Nephron progenitor cell (in vitro differentiated cells): Measurements from ENCODE around the gene KLK5.
"Not testable (repeated sequence)": the region's sequence is repeated elsewhere in the genome, so short reads cannot be mapped to it uniquely, and the experiment has no call there.

Source experiments
- DNase-seq: peaks from one replicate; pipeline ENCODE4 v3.0.0; 2021
- H3K27ac Mint-ChIP-seq: 2 replicates; pipeline ENCODE4 v1.8.0; 2021; ENCODE audit warnings: mild to moderate bottlenecking, moderate library complexity, mixed read lengths
- H3K27me3 Mint-ChIP-seq: 2 replicates; pipeline ENCODE4 v1.8.0; 2021; ENCODE audit warnings: mild to moderate bottlenecking, low read depth, mixed read lengths; ENCODE audit not compliant: poor library complexity
- H3K36me3 Mint-ChIP-seq: 2 replicates; pipeline ENCODE4 v1.8.0; 2021; ENCODE audit warnings: low read depth, mixed read lengths
- H3K4me1 Mint-ChIP-seq: 2 replicates; pipeline ENCODE4 v1.8.0; 2021; ENCODE audit warnings: mixed read lengths
- H3K4me3 Mint-ChIP-seq: 2 replicates; pipeline ENCODE4 v1.8.0; 2021; ENCODE audit warnings: mild to moderate bottlenecking, moderate library complexity, mixed read lengths
- H3K9me3 Mint-ChIP-seq: 2 replicates; pipeline ENCODE4 v1.8.0; 2021; ENCODE audit warnings: mild to moderate bottlenecking, moderate library complexity, mixed read lengths
- TF ChIP-seq, protein P1 (sequence below): fragments of 200-600 bp; sonication (generic); IDR thresholded peaks from 2 replicates; pipeline ENCODE4 v1.5.0; 2021; ENCODE audit warnings: antibody characterized with exemption

KLK5 gene

DNA sequence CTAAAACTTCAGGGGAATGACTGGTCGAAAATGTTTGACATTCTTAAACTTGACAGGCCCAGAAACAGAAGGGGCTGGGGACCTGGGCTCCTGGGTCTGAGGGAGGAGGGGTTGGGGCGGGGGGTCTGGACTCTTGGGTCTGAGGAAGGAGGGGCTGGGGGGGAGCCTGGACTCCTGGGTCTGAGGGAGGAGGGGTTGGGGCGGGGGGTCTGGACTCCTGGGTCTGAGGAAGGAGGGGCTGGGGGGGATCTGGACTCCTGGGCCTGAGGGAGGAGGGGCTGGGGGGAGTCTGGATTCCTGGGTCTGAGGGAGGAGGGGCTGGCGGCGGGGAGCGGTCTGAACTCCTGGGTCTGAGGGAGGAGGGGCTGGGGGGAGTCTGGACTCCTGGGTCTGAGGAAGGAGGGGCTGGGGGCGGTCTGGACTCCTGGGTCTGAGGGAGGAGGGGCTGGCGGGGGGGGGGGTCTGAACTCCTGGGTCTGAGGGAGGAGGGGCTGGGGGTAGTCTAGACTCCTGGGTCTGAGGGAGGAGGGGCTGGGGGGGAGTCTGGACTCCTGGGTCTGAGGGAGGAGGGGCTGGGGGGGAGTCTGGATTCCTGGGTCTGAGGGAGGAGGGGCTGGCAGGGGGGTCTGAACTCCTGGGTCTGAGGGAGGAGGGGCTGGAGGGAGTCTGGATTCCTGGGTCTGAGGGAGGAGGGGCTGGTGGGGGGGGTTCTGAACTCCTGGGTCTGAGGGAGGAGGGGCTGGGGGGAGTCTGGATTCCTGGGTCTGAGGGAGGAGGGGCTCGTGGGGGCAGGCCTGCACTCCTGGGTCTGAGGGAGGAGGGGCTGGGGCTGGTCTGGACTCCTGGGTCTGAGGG is 22.1 kb upstream of the KLK5 start:
- Mint-ChIP-seq H3K9me3 (peaks cover 4% of the 10 kb centered on the region), H3K36me3 (peaks cover 4% of the 10 kb centered on the region), H3K27me3 (peaks cover 18% of the 10 kb centered on the region), H3K4me1 (peaks cover 75% of the 10 kb centered on the region), H3K27ac (peak overlapping the region; percentile 66), H3K4me3 (no peak overlapping the region)
- no peak for DNase-seq
- TF ChIP-seq, protein P1, sequence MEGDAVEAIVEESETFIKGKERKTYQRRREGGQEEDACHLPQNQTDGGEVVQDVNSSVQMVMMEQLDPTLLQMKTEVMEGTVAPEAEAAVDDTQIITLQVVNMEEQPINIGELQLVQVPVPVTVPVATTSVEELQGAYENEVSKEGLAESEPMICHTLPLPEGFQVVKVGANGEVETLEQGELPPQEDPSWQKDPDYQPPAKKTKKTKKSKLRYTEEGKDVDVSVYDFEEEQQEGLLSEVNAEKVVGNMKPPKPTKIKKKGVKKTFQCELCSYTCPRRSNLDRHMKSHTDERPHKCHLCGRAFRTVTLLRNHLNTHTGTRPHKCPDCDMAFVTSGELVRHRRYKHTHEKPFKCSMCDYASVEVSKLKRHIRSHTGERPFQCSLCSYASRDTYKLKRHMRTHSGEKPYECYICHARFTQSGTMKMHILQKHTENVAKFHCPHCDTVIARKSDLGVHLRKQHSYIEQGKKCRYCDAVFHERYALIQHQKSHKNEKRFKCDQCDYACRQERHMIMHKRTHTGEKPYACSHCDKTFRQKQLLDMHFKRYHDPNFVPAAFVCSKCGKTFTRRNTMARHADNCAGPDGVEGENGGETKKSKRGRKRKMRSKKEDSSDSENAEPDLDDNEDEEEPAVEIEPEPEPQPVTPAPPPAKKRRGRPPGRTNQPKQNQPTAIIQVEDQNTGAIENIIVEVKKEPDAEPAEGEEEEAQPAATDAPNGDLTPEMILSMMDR = no peak

DNA sequence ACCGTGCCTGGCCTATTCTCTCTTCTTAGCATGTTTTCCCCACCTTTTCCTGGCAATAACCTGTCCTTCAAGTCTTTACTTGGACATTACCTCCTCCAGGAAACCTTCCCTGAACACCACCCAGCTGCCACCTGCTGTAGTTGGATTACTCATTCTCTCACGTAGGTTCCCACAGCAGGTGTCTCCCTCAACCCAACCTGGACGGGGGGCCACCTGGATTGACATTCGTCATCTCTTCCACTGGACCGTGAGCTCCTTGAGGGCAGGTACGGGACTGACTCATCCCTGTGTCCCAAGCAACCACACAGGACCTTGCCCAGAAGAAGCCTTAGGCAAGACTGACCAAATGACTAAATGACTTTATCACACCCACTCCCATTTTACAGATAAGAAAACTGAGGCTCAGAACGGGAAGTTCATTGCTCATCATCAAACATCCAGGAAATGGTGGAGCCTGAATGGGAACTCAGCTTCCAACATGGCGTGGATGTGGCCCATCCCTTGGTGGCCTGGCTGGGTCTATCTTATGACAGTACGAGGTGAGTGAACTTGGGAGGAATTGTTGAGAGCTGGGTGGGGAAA is 20.0 kb upstream of the KLK5 start:
- peaks cover 4% of the 10 kb centered on the region for H3K36me3 Mint-ChIP-seq
- peaks cover 75% of the 10 kb centered on the region for H3K4me1 Mint-ChIP-seq
- TF ChIP-seq, protein P1 = no peak

DNA sequence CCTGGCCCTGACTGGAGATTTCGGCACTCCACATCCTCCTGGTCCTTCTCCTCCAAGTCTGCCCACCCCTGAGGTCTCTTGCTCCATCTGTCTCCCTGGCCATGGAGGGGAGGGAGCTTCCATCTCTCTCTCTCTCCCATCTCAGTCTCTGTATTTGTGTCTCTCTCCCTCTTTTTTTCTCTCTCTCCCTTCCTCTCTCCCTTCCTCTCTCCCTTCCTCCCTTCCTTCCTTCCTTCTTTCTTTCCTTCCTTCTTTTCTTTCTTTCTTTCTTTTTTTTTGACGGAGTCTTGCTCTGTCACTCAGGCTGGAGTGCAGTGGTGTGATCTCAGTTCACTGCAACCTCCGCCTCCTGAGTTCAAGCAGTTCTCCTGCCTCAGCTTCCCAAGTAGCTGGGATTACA is 17.0 kb upstream of the KLK5 start:
- not testable (repeated sequence) for H3K27ac Mint-ChIP-seq, H3K9me3 Mint-ChIP-seq, H3K4me3 Mint-ChIP-seq

More for the DNA sequence above, 20.0 kb upstream of the KLK5 start:
- H3K27ac Mint-ChIP-seq = no peak overlapping the region
- no peak overlapping the region for H3K4me3 Mint-ChIP-seq
- no peak for DNase-seq
- H3K27me3 Mint-ChIP-seq = peaks cover 17% of the 10 kb centered on the region
- peaks cover 4% of the 10 kb centered on the region for H3K9me3 Mint-ChIP-seq

DNA sequence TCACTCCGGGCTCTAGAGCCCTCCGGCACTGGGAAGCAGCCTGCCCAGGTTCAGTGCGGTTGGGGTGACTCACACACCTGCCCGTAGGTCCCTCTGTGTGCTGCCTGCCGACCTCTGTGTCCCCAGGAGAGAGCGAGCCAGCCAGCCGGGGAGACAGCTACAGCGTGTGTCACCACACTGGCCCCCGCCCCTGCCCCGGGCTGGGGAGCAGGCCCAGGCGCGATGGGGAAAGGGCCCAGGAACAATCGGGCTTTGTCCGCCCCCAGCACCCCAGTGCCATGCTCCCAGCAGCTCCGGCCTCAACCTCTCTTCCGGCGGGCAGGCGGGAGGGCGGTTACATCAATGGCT is 16.5 kb upstream of the KLK5 start, which contains the start of gene KLK6:
KLK6 (minus strand) TSS at position 179 of the 348 bp plus-strand sequence. CDS start 1,487 bp downstream, outside the sequence.
- no peaks in the 10 kb centered on the region for H3K36me3 Mint-ChIP-seq
- TF ChIP-seq, protein P1 = no peak

More for the DNA sequence above, 17.0 kb upstream of the KLK5 start:
- not testable (repeated sequence) for DNase-seq, H3K36me3 Mint-ChIP-seq
- Mint-ChIP-seq H3K27me3 (peaks cover 13% of the 10 kb centered on the region), H3K4me1 (peaks cover 82% of the 10 kb centered on the region)

DNA sequence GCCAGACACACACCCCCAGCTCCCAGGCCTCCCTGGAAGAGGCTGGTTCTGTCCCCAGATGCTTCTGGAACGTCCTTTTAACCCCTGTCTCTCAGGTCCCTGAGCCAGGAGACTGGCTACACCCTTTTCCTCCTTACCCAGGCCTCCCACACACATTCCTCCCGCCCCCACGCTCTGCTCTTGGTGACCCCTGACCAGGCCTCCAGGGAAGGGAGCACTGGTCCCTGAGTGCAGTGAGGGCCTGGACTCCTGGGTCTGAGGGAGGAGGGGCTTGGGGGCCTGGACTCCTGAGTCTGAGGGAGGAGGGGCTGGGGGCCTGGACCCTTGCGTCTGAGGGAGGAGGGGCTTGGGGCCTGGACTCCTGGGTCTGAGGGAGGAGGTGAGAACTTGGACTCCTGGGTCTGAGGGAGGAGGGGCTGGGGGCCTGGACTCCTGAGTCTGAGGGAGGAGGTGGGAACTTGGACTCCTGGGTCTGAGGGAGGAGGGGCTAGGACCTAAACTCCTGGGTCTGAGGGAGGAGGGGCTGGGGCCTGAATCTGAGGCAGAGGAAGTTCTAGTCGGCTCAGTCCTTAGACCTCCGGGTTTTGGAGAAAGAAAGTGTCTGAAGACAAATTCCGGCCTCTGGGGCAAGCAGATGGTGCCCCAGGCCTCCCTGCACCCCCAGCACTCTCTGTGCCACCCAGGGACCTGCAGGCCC is 16.0 kb upstream of the KLK5 start:
- peaks cover 16% of the 10 kb centered on the region for H3K27me3 Mint-ChIP-seq
- H3K4me3 Mint-ChIP-seq = no peak overlapping the region
- TF ChIP-seq, protein P1 = no peak
- no peaks in the 10 kb centered on the region for H3K9me3 Mint-ChIP-seq
- H3K36me3 Mint-ChIP-seq = no peaks in the 10 kb centered on the region
- H3K27ac Mint-ChIP-seq = peak overlapping the region; percentile 62
- H3K4me1 Mint-ChIP-seq = peaks cover 76% of the 10 kb centered on the region
- DNase-seq = peak; percentile 68

More for the DNA sequence above, 16.5 kb upstream of the KLK5 start, which contains the start of gene KLK6:
- peaks cover 13% of the 10 kb centered on the region for H3K27me3 Mint-ChIP-seq
- no peak for DNase-seq
- no peaks in the 10 kb centered on the region for H3K9me3 Mint-ChIP-seq
- peak within 1 kb of the TSS; percentile 62 for H3K27ac Mint-ChIP-seq
- H3K4me1 Mint-ChIP-seq = peaks cover 81% of the 10 kb centered on the region
- peak within 1 kb of the TSS; percentile 20 for H3K4me3 Mint-ChIP-seq
